ENCODE data around the gene PARD3. TPM values are rescaled to one million over a fixed set of nuclear protein-coding genes. Genes with fewer than 3 reads are reported as not detected.
A peak's percentile ranks its signal among the peaks of the same experiment; 100 is the strongest.

Gene PARD3
- total RNA-seq, 4 donors from 2014 or later, result 27.3 to 65.3 (median 55.6) TPM

DNA sequence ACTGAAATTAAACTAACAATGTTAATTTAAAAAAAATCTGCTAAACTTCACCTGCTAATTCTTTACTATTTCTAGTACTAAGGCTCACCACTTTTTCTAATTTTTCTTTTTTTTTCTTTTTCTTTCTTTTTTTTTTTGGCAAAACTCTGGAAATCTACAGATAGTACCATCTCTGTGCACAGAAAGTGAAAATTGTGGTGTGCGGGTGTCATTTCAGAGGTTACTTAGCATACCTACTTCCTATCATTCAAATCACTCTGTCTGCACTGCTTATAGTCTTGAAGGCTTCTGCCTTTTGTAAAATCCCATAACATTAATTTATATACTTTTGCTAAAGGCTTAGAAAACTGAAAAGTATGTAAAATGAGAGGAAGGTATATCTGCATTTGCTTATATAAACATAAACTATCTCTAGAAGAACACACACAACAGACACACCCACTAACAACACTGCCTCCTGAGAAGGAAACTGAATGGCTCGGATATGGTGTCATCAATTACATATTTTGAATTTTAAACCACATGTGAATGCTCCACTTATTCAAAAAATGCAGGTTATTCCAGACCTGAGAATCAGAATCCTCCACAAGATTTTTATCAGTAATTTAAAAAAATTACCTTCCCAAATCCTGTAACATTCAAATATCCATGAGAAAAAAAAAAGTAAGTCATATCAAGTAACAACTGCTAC, 229.5 kb downstream of the PARD3 start:
- in situ Hi-C loops (cut with MboI; ENCODE audit: low pct_ligation_motif_present in 1 of 4, low pct_unique_long_range_greater_than_20kb in 1 of 4, low sequenced_read_pairs in 3 of 4), result no loop called here
- intact Hi-C loops (cut with DNase I; ENCODE audit: low total_unique reads), result no loop called here
- no peak overlapping the region for H3K27ac ChIP-seq

DNA sequence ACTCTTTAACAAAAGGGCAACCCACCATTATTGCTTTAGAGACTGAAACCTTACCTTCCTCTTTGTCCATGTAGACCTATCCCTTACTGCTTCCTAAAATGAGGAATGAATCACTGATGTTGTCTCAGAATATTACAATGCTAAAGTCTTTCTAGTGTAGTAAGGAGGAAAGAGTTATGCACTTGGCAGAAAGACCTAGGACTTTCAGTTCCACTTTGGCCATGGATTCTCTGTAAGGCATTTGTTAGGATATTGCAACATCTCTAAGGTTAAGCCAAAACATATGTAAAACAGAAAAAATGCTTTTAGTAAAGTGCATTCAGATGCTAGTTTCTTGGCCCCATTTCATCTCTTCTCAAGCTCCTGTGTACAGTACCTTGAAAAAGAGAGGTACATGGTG, 230.9 kb downstream of the PARD3 start:
- H3K9me3 ChIP-seq, result no peaks in the 10 kb centered on the region
- H3K36me3 ChIP-seq, result no peaks in the 10 kb centered on the region
- intact Hi-C loops (cut with DNase I; ENCODE audit: low total_unique reads) (no loop called here), in situ Hi-C loops (cut with MboI; ENCODE audit: low pct_ligation_motif_present in 1 of 4, low pct_unique_long_range_greater_than_20kb in 1 of 4, low sequenced_read_pairs in 3 of 4) (no loop called here)
- no peaks in the 10 kb centered on the region for H3K27me3 ChIP-seq
- no peak for DNase-seq
- H3K27ac ChIP-seq, result peak overlapping the region in 2 of 4 donors; percentile 3 to 18
- peak in 2 of 3 donors; percentile 59 to 67 for TF ChIP-seq POLR2AphosphoS5 (IDR thresholded peaks at IDR 0.05)
- no peak for TF ChIP-seq POLR2A (IDR thresholded peaks at IDR 0.05)
- peaks cover 4 to 32% (median 5%) of the 10 kb centered on the region in 4 donors for H3K4me1 ChIP-seq
- H3K4me3 ChIP-seq, result no peak overlapping the region

More for the DNA sequence above, 229.5 kb downstream of the PARD3 start:
- TF ChIP-seq POLR2A (IDR thresholded peaks at IDR 0.05), result no peak
- TF ChIP-seq EP300 (IDR thresholded peaks at IDR 0.05; ENCODE audit: low read depth), result no peak
- TF ChIP-seq POLR2AphosphoS5 (IDR thresholded peaks at IDR 0.05), result no peak
- Histone ChIP-seq H3K4me3 (no peak overlapping the region), H3K27me3 (no peaks in the 10 kb centered on the region), H3K36me3 (no peaks in the 10 kb centered on the region), H3K4me1 (peaks cover 2 to 28% (median 4%) of the 10 kb centered on the region in 4 donors), H3K9me3 (no peaks in the 10 kb centered on the region)
- WGBS, 2 donors (ENCODE audit: low coverage in 1 of 2), result 82 to 85% methylated on average over 2 of the region's 2 CpGs
- no peak for DNase-seq

DNA sequence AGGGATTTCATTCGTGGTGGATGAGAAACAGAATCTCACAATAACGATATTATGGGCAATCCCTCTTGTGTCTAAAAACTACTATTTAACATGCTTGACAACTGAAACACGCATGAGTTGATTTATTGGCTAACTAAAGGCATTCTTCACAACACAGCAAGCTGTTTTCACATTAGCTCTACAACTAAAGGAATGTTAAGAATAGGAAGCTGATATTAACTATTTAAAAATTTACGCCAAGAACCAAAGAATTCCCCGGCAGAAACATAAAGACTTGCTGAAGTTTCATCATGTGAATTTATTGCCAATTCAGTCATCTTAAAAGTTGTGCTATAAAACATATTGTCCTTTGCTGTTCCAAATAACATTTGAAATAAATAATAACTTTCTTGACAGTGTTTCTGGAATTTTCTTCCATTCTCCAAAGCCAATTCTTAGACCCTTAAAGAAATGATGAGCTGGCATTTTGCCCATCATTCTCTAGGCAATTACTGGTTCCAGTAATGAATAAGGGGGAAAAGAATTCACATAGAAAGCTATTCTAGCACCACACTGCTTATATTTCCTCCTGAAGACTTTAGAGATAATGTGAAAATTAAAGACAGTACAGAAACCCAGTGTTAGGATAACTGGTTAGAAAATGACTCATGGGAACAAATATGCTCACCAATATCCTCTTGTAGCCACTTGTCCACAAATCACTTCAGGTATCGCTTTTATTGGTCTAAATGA, 233.1 kb downstream of the PARD3 start:
- peak overlapping the region in 1 of 4 donors; percentile 1 for H3K27ac ChIP-seq
- no peak for DNase-seq

DNA sequence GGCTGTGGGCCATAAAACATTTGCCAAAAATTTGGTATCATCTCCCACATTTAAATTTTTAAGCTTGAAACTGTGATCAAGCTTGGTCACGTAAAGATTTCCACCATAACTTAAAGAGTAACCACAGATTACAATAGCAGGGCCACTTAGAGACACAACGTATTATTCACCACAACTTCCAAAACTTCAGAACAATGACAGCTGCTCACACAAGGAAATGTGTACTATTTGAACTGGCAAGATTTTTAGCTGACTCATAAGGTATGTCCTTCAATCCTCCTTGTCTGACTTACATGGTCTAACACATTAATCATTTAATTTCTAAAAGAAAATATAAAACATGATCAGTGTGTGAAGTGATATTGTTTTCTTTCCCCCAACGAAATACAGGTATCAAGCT, 234.5 kb downstream of the PARD3 start:
- in situ Hi-C loops (cut with MboI; ENCODE audit: low pct_ligation_motif_present in 1 of 4, low pct_unique_long_range_greater_than_20kb in 1 of 4, low sequenced_read_pairs in 3 of 4), result no loop called here
- Histone ChIP-seq H3K27me3 (no peaks in the 10 kb centered on the region), H3K4me3 (no peak overlapping the region), H3K4me1 (peaks cover 4 to 34% (median 5%) of the 10 kb centered on the region in 4 donors), H3K36me3 (no peaks in the 10 kb centered on the region), H3K27ac (no peak overlapping the region), H3K9me3 (no peaks in the 10 kb centered on the region)
- DNase-seq, result no peak
- no peak for TF ChIP-seq EP300 (IDR thresholded peaks at IDR 0.05; ENCODE audit: low read depth)
- TF ChIP-seq POLR2A (IDR thresholded peaks at IDR 0.05), result no peak
- no peak for TF ChIP-seq POLR2AphosphoS5 (IDR thresholded peaks at IDR 0.05)
- TF ChIP-seq, protein P1, sequence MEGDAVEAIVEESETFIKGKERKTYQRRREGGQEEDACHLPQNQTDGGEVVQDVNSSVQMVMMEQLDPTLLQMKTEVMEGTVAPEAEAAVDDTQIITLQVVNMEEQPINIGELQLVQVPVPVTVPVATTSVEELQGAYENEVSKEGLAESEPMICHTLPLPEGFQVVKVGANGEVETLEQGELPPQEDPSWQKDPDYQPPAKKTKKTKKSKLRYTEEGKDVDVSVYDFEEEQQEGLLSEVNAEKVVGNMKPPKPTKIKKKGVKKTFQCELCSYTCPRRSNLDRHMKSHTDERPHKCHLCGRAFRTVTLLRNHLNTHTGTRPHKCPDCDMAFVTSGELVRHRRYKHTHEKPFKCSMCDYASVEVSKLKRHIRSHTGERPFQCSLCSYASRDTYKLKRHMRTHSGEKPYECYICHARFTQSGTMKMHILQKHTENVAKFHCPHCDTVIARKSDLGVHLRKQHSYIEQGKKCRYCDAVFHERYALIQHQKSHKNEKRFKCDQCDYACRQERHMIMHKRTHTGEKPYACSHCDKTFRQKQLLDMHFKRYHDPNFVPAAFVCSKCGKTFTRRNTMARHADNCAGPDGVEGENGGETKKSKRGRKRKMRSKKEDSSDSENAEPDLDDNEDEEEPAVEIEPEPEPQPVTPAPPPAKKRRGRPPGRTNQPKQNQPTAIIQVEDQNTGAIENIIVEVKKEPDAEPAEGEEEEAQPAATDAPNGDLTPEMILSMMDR (IDR thresholded peaks at IDR 0.05), result no peak
- 36 to 39% methylated on average over 3 of the region's 3 CpGs for WGBS, 2 donors (ENCODE audit: low coverage in 1 of 2)
- intact Hi-C loops (cut with DNase I; ENCODE audit: low total_unique reads), result no loop called here

More for the DNA sequence above, 233.1 kb downstream of the PARD3 start:
- Histone ChIP-seq H3K4me3 (no peak overlapping the region), H3K36me3 (no peaks in the 10 kb centered on the region), H3K27me3 (no peaks in the 10 kb centered on the region), H3K9me3 (no peaks in the 10 kb centered on the region), H3K4me1 (peaks cover 4 to 32% (median 5%) of the 10 kb centered on the region in 4 donors)
- TF ChIP-seq POLR2A (IDR thresholded peaks at IDR 0.05), result no peak
- no peak for TF ChIP-seq POLR2AphosphoS5 (IDR thresholded peaks at IDR 0.05)
- TF ChIP-seq, protein P1 (IDR thresholded peaks at IDR 0.05), result no peak
- TF ChIP-seq EP300 (IDR thresholded peaks at IDR 0.05; ENCODE audit: low read depth), result no peak
- intact Hi-C loops (cut with DNase I; ENCODE audit: low total_unique reads) (no loop called here), in situ Hi-C loops (cut with MboI; ENCODE audit: low pct_ligation_motif_present in 1 of 4, low pct_unique_long_range_greater_than_20kb in 1 of 4, low sequenced_read_pairs in 3 of 4) (no loop called here)
- WGBS, 2 donors (ENCODE audit: low coverage in 1 of 2), result 75 to 83% methylated on average over 6 of the region's 6 CpGs

DNA sequence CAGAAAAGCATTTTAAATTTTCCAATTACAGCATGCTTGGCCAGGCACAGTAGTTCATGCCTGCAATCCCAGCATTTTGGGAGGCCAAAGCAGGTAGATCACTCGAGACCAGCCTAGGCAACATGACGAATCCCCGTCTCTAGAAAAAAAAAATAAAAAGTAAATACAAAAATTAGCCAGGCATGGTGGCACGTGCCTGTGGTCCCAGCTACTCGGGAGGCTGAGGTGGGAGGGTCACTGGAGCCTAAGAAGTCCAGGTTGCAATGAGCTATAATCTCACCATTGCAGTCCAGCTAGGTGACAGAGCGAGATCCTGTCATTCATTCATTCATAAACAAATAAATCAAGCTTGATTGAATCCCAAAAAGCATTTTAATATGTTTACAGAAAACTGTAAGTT, 234.9 kb downstream of the PARD3 start:
- no peak overlapping the region for H3K27ac ChIP-seq
- H3K27me3 ChIP-seq, result no peaks in the 10 kb centered on the region
- H3K4me1 ChIP-seq, result peaks cover 4 to 37% (median 5%) of the 10 kb centered on the region in 4 donors
- intact Hi-C loops (cut with DNase I; ENCODE audit: low total_unique reads) (no loop called here), in situ Hi-C loops (cut with MboI; ENCODE audit: low pct_ligation_motif_present in 1 of 4, low pct_unique_long_range_greater_than_20kb in 1 of 4, low sequenced_read_pairs in 3 of 4) (no loop called here)
- TF ChIP-seq POLR2AphosphoS5 (IDR thresholded peaks at IDR 0.05) (no peak), EP300 (IDR thresholded peaks at IDR 0.05; ENCODE audit: low read depth) (no peak), POLR2A (IDR thresholded peaks at IDR 0.05) (no peak)
- TF ChIP-seq, protein P1 (IDR thresholded peaks at IDR 0.05), result no peak
- 54 to 61% methylated on average over 6 of the region's 6 CpGs for WGBS, 2 donors (ENCODE audit: low coverage in 1 of 2)
- H3K9me3 ChIP-seq, result no peaks in the 10 kb centered on the region
- no peak overlapping the region for H3K4me3 ChIP-seq
- H3K36me3 ChIP-seq, result no peaks in the 10 kb centered on the region
- DNase-seq, result no peak
